Calu3 (cell line): Measurements from ENCODE around the gene ABHD8. TPM values are rescaled to one million over a fixed set of nuclear protein-coding genes. Genes with fewer than 3 reads are reported as not detected.

ENCODE experiments used
- BruUV-seq: library from RNA; stranded (reverse); fragments of 400-500 nt; replicated peaks from 2 replicates; lab custom pipeline; 2021; lab: Mats Ljungman, UMichigan
- CTCF ChIA-PET: fragments of 300-600 bp; sonication (Branson Sonifier 250); formaldehyde crosslinking; loops from one replicate; lab custom pipeline; 2022; ENCODE audit warnings: antibody characterized with exemption; lab: Charles Lee
- DNase-seq: peaks from one replicate; pipeline ENCODE4 v3.0.0; 2022
- H3K27ac Mint-ChIP-seq: one replicate; pipeline ENCODE4 v1.8.0; 2022; ENCODE audit warnings: mixed read lengths; ENCODE audit not compliant: unreplicated experiment
- H3K27me3 Mint-ChIP-seq: one replicate; pipeline ENCODE4 v1.8.0; 2022; ENCODE audit warnings: mixed read lengths; ENCODE audit not compliant: unreplicated experiment
- H3K36me3 Mint-ChIP-seq: one replicate; pipeline ENCODE4 v1.8.0; 2022; ENCODE audit warnings: mild to moderate bottlenecking, moderate library complexity, mixed read lengths; ENCODE audit not compliant: insufficient read depth, unreplicated experiment
- H3K4me1 Mint-ChIP-seq: one replicate; pipeline ENCODE4 v1.8.0; 2022; ENCODE audit warnings: mild to moderate bottlenecking, low read depth, mixed read lengths; ENCODE audit not compliant: unreplicated experiment
- H3K4me3 Mint-ChIP-seq: one replicate; pipeline ENCODE4 v1.8.0; 2022; ENCODE audit warnings: mild to moderate bottlenecking, low read depth, moderate library complexity, mixed read lengths; ENCODE audit not compliant: unreplicated experiment
- H3K9me3 Mint-ChIP-seq: one replicate; pipeline ENCODE4 v1.8.0; 2022; ENCODE audit warnings: low read depth, mixed read lengths; ENCODE audit not compliant: unreplicated experiment
- intact Hi-C: fragments of 100-400 bp; cut with micrococcal nuclease; formaldehyde crosslinking; loops from one replicate; pipeline ENCODE4 v1.10.0; 2022; ENCODE audit not compliant: unreplicated experiment
- total RNA-seq: library from RNA; stranded (reverse); gene quantifications from 2 replicates; pipeline ENCODE4 v1.2.3, GENCODE V29; 2022
- TF ChIP-seq, protein P1 (sequence below): fragments of 200-600 bp; IDR thresholded peaks from one replicate; pipeline ENCODE4 v1.8.0; 2022; ENCODE audit warnings: antibody characterized with exemption; ENCODE audit not compliant: unreplicated experiment

ABHD8 gene
- total RNA-seq, 1 experiment from 2014 or later = 6.0 TPM

DNA sequence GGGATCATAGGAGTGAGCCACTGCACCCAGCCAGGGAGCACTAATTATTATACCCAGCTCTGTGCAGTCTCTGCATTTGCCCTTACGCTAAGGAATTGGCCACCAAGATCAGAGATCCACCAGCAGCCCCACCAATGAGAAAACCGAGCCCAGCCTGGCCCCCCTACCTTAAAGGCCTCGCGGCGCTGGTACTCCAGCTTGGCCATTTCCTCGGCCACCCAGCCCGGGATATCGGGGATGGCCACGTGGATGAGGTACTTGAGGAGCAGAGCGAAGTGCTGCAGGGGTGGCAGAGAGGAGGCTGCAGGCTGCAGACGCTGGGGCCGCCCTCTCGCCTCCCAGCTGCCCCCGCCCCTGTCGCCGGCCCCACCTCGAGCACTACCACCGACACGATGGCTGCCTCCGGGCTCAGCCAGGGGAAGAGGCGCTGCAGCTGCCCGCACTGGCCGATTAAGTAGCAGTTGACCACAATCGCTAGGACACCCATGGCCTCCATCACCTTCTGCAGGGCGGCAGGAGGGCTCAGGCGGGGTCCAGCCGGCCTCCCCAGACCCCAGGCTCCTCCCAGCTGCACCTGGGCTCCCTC lies 23.9 kb upstream of the ABHD8 start:
- intact Hi-C loops = no loop called here
- H3K4me1 Mint-ChIP-seq = no peaks in the 10 kb centered on the region
- peaks cover 16% of the 10 kb centered on the region for H3K36me3 Mint-ChIP-seq
- TF ChIP-seq, protein P1, sequence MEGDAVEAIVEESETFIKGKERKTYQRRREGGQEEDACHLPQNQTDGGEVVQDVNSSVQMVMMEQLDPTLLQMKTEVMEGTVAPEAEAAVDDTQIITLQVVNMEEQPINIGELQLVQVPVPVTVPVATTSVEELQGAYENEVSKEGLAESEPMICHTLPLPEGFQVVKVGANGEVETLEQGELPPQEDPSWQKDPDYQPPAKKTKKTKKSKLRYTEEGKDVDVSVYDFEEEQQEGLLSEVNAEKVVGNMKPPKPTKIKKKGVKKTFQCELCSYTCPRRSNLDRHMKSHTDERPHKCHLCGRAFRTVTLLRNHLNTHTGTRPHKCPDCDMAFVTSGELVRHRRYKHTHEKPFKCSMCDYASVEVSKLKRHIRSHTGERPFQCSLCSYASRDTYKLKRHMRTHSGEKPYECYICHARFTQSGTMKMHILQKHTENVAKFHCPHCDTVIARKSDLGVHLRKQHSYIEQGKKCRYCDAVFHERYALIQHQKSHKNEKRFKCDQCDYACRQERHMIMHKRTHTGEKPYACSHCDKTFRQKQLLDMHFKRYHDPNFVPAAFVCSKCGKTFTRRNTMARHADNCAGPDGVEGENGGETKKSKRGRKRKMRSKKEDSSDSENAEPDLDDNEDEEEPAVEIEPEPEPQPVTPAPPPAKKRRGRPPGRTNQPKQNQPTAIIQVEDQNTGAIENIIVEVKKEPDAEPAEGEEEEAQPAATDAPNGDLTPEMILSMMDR = no peak
- H3K27ac Mint-ChIP-seq = no peak overlapping the region
- no peaks in the 10 kb centered on the region for H3K27me3 Mint-ChIP-seq
- CTCF ChIA-PET = interaction anchor here (0.6 kb wide), 1 partner anchor 85 kb away, joined by 3 read pairs; no protein-coding TSS in a partner anchor
- H3K4me3 Mint-ChIP-seq = no peak overlapping the region
- no TSS peak for BruUV-seq
- H3K9me3 Mint-ChIP-seq = no peaks in the 10 kb centered on the region
- no peak for DNase-seq

DNA sequence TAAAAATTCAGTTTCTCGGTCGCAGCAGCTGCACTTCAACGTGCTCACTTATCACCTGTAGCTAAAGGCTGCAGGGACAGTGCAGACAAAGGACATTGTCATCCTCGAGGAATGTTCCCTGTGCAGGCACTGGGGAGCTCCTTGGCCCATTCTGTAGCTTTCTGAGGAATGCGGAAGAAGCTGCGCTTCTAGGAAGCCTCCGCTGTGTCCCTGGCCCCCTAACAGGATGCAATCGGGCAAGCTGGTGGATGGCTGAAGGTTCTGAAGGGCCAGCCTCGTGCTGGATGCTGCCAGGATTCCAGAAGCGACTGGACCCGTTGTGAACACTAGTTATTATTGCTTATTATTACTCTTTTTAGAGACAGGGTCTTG lies 23.4 kb upstream of the ABHD8 start:
- CTCF ChIA-PET = no interaction called here
- Mint-ChIP-seq H3K36me3 (peaks cover 16% of the 10 kb centered on the region), H3K4me1 (no peaks in the 10 kb centered on the region), H3K27ac (no peak overlapping the region), H3K9me3 (no peaks in the 10 kb centered on the region), H3K4me3 (no peak overlapping the region), H3K27me3 (no peaks in the 10 kb centered on the region)
- intact Hi-C loops = no loop called here
- no TSS peak for BruUV-seq
- TF ChIP-seq, protein P1 = no peak
- DNase-seq = no peak

DNA sequence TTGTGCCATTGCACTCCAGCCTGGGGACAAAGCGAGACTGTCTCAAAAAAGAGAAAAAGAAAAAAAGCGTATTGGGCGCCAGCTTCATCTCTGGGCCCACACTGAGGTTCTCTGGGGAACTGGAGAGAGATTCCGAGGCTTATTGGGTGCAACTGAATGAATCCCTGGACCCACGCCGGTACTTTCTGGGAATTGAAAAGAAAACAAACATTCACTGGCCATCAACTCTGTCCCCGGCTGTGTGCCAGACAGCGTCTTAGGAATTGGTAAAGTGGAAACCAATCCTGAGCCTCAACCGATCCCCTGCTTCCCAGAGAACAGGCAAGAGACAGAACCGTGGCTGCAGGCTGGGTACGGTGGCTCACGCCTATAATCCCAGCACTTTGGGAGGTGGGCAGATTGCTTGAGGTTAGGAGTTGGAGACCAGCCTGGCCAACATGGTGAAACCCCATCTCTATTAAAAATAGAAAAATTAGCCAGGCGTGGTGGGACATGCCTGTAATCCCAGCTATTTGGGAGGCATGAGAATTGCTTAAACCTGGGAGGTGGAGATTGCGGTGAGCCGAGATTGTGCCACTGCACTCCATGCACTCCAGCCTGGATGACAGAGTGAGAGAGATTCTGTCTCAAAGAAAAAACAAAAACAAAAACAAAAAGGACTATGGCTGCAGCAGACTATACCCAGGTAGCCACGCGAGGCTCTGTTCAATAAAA lies 22.8 kb upstream of the ABHD8 start:
- TF ChIP-seq, protein P1 = no peak
- Mint-ChIP-seq H3K27ac (no peak overlapping the region), H3K4me1 (no peaks in the 10 kb centered on the region), H3K9me3 (no peaks in the 10 kb centered on the region), H3K27me3 (no peaks in the 10 kb centered on the region), H3K36me3 (peaks cover 16% of the 10 kb centered on the region), H3K4me3 (no peak overlapping the region)
- CTCF ChIA-PET = no interaction called here
- intact Hi-C loops = no loop called here
- no peak for DNase-seq
- BruUV-seq = no TSS peak

DNA sequence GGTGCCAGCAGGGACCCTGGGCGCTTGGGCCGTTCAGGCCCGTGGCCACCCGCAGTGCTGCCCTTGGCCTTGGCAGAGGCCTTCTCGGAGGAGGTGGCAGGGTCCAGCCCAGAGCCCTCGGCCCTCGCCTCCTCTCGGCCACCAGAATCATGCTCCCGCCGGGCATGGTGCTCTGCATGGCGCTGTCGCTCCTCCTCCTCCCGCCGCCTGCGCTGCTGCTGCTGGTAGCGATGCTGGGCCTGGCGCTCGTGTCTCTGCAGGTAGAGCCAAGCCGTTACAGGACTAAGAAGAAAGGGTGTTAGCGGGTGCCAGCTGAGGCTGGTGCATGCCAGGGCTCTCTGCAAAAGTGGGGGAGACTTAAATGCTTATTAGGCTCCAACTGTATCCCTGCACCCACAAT lies 21.9 kb upstream of the ABHD8 start:
- Mint-ChIP-seq H3K4me1 (no peaks in the 10 kb centered on the region), H3K27ac (no peak overlapping the region), H3K9me3 (no peaks in the 10 kb centered on the region), H3K4me3 (no peak overlapping the region), H3K36me3 (peaks cover 17% of the 10 kb centered on the region), H3K27me3 (no peaks in the 10 kb centered on the region)
- TF ChIP-seq, protein P1 = no peak
- BruUV-seq = no TSS peak
- CTCF ChIA-PET = interaction anchor here (0.6 kb wide), 1 partner anchor 20 kb away, joined by 4 read pairs; no protein-coding TSS in a partner anchor
- no peak for DNase-seq
- intact Hi-C loops = no loop called here
